Activated CD4-positive, CD25-positive, alpha-beta regulatory T cell treated with anti-CD3 and anti-CD28 coated beads, Interleukin-2, amount 50 U/mL, for 24 hours (primary cell): ENCODE results near the gene KIF11.
"Not testable (repeated sequence)": the region's sequence is repeated elsewhere in the genome, so short reads cannot be mapped to it uniquely, and the experiment has no call there.

Experiments used
- ATAC-seq, 2 donors: fragments of 150-1000 bp; cut with Tn5 transposase; one replicate each; pipeline ENCODE4 v1.10.0; 2021; ENCODE audit warnings: mild to moderate bottlenecking in 1 of 2, moderate library complexity in 1 of 2

The KIF11 gene

DNA sequence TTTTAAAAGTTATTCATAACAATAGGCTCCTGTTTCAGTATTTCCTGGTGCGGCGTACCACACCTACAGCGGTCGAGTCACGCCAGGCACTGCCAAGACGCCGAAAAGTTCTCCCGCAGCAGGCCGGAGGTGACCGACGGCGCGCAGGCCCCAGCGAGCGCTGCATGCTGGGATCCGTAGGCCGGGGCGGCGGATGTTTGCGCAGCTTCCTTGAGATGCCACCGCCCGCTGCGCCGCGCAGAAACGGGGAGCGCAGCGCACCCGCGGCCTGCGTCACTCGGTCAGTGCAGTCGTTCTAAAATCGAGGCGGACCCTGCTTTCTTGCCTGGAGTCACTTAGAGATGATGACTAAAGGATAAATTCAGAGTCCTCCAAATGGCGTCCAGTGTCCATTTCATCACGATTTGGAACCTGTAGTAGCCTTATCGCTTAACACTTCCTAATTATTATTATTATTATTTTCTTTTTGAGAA lies 1.3 kb upstream of the KIF11 start:
- ATAC-seq, result peak; percentile 83 to 87

DNA sequence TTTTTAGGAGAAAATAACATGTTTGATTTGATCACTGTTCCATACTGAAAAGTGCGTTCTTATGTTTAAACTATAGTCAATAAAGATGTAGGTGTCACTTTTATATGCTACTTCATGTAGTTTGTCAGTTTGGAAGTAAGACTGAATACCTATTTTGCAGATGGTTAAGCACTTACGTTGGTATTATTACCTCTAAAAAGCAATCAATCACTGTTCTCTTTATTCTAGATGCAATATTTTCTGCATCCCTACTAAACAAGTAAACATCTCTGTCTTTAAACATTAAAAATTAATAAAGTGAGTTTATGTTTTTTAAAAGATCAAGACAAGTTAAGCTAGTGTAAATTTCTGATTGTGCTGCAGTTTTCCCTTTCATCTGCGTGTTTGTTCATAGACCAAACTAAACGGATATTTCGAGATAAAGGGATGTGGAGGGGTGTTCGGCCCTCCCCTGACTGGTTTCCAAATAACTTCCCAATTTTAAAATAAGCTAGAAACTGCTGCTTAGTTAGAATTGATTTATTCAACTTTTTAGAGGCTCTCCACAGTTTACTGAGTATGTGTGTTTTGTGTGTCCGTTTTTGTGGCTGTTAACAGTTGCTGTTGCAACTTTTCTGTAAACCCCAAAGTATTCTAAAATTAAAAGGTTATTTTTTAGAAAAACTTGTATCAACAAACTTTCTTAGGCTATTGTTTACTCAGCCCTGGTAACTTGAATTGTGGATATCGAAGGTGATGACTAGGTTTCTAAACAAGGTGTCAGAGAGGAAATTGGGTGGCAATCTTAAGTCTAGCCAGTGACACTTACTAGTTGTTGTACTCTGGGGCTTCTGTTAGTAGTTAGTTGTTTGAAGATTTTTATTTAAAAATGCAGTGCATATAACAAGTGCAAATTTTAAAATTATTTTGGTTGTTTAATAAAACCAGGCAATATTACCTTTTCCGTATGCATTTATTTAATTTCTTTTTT lies 974 bp downstream of the KIF11 start:
- ATAC-seq, result no peak

- no peak for ATAC-seq
These were observed 2.6 kb downstream of the KIF11 start for GRCh38 chr10:92595505-92595904.

DNA sequence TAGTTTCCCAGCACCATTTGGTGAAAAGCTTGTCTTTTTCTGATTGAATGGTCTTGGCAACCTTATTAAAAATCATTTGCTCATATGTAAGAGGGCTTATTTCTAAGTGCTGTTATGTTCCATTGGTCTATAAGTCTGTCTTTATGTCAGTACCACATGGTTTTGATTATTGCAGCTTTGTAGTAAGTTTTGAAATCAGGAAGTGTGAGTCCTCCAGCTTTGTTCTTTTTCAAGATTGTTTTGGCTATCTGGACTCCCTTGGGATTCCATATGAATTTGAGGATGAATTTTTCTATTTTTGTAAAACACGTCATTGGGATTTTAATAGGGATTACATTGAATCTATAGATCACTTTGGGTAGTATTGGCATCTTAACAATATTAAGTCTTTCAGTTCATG lies 5.4 kb downstream of the KIF11 start:
- no peak for ATAC-seq

GRCh38 chr10:92604841-92605240 lies 11.9 kb downstream of the KIF11 start:
- no peak for ATAC-seq

DNA sequence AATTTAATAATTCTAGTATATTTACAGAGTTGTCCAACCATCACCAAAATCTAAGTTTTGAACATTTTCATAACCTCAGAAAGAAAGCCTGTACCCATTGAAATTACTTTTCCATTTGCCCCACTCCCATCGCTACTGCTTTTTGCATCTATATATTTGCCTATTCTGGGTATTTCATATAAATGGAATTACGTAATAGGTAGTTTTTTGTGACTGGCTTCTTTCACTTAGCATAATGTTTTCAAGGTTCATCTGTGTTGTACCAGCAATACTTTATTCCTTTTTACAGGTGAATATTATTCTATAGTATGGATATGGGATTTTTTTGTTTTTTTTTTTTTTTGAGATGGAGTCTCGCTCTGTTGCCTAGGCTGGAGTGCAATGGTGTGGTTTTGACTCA lies 22.6 kb downstream of the KIF11 start:
- no peak for ATAC-seq

GRCh38 chr10:92619368-92619767 lies 26.4 kb downstream of the KIF11 start:
- ATAC-seq, result peak; percentile 48 to 92

- no peak for ATAC-seq
These were observed 35.0 kb downstream of the KIF11 start for GRCh38 chr10:92627845-92628480.

DNA sequence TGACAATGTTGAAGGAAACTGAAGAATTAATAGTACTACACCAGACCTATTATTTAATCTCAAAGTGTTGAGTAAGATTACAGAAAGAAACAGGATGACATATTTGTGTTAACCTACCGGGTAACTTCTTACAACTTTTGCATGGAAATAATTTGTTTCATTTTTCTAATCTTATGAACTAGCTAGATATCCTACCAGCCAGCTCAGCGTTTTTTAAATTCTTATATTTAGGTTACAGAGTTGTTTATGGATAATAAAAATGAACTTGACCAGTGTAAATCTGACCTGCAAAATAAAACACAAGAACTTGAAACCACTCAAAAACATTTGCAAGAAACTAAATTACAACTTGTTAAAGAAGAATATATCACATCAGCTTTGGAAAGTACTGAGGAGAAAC lies 37.0 kb downstream of the KIF11 start:
- no peak for ATAC-seq

- ATAC-seq, result no peak
These were observed 45.1 kb downstream of the KIF11 start for GRCh38 chr10:92638037-92638436.

GRCh38 chr10:92640107-92640506 lies 47.2 kb downstream of the KIF11 start:
- no peak for ATAC-seq

- no peak for ATAC-seq
These were observed 48.6 kb downstream of the KIF11 start for GRCh38 chr10:92641492-92641891.

DNA sequence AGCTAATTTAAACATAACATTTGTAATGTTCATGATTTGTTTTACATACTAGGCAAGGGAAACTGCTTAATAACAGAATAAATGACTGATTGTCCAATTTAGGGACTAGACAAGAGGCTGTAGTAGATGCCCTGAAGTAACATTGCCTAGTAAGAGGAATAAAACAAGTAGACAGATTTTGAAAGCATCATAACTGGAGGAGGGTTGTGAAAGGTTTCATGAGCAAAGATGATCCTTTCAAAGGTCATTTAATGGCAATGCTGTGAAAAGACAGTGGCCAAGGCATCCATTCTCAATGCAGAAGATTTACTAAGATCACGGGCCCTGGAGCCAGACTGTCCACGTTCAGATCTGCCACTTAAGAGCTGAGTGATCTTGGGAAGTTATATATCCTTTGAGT lies 52.0 kb downstream of the KIF11 start:
- no peak for ATAC-seq

GRCh38 chr10:92650864-92651263 lies 57.9 kb downstream of the KIF11 start:
- ATAC-seq, result not testable (repeated sequence)

GRCh38 chr10:92655426-92655825 lies 62.5 kb downstream of the KIF11 start:
- ATAC-seq, result no peak

DNA sequence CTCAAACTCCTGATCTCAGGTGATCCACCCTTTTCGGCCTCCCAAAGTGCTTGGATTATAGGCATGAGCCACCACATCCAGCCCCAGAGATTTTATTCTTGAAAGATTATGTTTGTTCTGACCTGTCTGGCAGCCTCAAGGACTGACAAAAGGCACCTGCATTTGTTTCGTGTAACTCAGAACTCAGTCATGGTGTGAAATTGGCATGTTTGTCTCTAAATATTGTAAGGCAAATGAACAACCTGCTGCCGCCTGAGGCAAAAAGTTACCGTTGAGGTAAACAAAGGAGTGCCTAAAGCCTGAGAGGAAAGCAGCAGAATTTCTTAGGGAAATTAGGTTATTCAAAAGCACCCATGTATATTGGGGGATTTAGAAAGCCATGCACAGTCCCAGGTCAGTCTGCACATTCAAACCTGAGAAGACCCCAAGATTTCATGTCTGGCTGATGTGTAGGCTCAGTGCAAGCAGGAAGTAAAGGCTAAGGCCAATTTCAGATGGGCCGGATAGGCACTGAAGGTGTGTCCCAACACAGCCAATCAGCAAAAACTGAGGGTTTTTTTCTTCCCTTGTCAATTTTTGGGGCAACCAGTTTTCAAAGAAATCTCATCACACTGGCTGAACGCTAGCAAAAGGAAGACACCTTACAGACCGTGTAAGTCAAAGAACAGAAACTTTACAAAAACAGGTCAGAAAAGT lies 63.5 kb downstream of the KIF11 start:
- no peak for ATAC-seq

DNA sequence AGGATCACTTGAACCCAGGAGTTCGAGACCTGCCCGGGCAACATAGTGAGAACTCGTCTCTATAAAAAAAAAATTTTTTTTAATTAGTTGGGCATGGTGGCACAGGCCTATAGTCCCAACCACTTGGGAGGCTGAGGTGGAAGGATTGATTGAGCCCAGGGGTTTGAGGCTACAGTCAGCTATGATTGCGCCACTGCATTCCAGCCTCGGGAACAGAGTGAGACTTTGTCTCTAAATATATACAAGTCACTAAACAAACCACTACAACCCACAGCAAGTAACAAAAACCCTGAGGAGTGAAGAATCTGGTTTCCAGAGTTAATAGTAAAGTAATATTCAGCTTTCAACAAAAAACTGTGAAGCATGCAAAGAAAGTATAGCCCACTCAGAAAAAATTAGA lies 64.1 kb downstream of the KIF11 start:
- no peak for ATAC-seq

- no peak for ATAC-seq
These were observed 69.9 kb downstream of the KIF11 start for GRCh38 chr10:92662848-92663247.

GRCh38 chr10:92664322-92664721 lies 71.4 kb downstream of the KIF11 start:
- ATAC-seq, result no peak

GRCh38 chr10:92667078-92667477 lies 74.1 kb downstream of the KIF11 start:
- no peak for ATAC-seq

DNA sequence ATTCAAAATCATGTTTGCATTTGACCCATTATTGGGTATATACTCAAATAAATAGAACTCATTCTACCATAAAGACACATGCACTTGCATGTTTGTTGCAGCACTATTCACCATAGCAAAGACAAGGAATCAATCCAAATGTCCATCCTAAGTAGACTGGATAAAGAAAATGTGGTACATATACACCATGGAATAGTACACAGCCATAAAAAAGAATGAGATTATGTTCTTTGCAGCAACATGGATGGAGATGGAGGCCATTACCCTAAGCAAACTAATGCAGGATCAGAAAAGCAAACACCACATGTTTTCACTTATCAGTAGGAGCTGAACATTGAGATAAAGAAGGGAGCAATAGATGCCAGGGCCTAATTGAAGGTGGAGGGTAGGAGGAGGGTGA lies 84.8 kb downstream of the KIF11 start:
- no peak for ATAC-seq

DNA sequence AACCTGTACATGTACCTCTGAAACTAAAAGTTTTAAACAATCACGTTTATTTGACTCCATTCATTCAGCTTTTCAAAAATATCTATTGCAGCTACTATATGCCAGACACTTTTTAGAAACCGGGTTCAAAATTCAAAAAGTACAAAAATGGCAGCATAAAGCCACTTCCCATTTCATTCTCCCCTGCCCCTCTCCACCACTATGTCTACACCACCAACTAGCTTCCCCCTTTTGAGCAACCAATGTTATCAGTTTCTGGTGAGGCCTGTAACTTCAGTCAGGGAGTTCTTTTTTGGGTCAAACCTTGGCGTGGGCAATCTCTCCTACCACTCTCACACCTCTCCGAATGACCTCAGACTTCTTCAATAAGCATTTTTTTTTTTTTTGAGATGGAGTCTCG lies 85.3 kb downstream of the KIF11 start:
- ATAC-seq, result no peak

GRCh38 chr10:92681306-92681834 lies 88.4 kb downstream of the KIF11 start:
- ATAC-seq, result no peak
